ENCODE data around the gene STS. TPM values are rescaled to one million over a fixed set of nuclear protein-coding genes. Genes with fewer than 3 reads are reported as not detected.
"Not testable (repeated sequence)": the region's sequence is repeated elsewhere in the genome, so short reads cannot be mapped to it uniquely, and the experiment has no call there.

The STS gene
- polyA plus RNA-seq, 2 donors, result 0.94 to 1.4 TPM

DNA sequence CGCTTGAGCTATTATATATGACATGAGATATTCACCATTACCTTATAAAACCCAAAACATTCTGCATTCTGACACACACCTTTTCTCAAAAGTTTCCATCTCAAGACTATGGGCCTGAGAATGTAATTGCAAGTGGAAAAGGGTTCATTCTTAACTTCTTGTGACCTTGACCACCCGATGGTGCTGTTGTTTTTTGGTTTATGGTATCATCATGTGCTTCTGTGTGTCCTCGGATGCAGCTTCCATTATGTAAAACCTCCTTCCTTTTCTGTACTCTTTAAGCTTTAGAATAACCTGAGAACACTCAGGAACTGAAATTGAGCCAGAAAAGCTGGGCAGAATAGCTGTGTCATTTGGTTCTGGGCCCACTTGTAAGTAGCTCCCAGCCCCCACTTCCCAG is 16.7 kb downstream of the STS start:
- WGBS, 2 donors, result 65 to 73% methylated on average over 3 of the region's 3 CpGs
- no peaks in the 10 kb centered on the region for H3K4me1 ChIP-seq (ENCODE audit: control insufficient read depth in 2 of 2, insufficient read depth in 2 of 2, low read length in 1 of 2)
- no peaks in the 10 kb centered on the region for H3K36me3 ChIP-seq (ENCODE audit: control insufficient read depth in 2 of 2, insufficient read depth in 2 of 2, low read length in 1 of 2)
- no peaks in the 10 kb centered on the region for H3K27me3 ChIP-seq (ENCODE audit: control insufficient read depth in 1 of 2, insufficient read depth in 2 of 2, low read length in 2 of 2)
- no peak overlapping the region for H3K4me3 ChIP-seq (ENCODE audit: low read depth in 1 of 2, low read length in 2 of 2)
- H3K27ac ChIP-seq (ENCODE audit: low read depth in 2 of 2, low read length in 1 of 2), result no peak overlapping the region
- no peaks in the 10 kb centered on the region for H3K9me3 ChIP-seq (ENCODE audit: control insufficient read depth in 2 of 2, insufficient read depth in 1 of 2, low read depth in 1 of 2, low read length in 1 of 2)

DNA sequence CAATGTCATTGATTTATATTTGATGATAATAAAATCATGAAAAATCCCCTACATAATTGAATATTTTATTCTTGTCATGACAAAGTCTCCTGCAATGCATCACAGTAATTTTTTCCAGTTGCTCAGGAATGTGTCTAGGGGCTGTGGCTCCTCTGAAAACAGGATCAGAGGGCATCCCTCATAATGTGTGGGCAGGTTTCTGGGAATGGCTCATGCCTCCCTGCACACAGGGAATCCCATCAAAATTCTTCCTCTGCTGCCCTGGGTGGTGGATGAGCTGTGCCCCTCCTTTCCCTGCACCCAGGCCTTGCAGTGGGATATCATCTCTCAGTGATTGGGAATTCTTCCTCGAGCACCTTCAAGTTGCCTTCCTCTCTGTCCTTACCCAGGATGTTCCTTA is 20.9 kb downstream of the STS start:
- H3K4me1 ChIP-seq (ENCODE audit: control insufficient read depth in 2 of 2, insufficient read depth in 2 of 2, low read length in 1 of 2), result no peaks in the 10 kb centered on the region
- no peaks in the 10 kb centered on the region for H3K27me3 ChIP-seq (ENCODE audit: control insufficient read depth in 1 of 2, insufficient read depth in 2 of 2, low read length in 2 of 2)
- 84 to 96% methylated on average over 1 of the region's 1 CpG for WGBS, 2 donors
- no peaks in the 10 kb centered on the region for H3K9me3 ChIP-seq (ENCODE audit: control insufficient read depth in 2 of 2, insufficient read depth in 1 of 2, low read depth in 1 of 2, low read length in 1 of 2)
- no peak overlapping the region for H3K4me3 ChIP-seq (ENCODE audit: low read depth in 1 of 2, low read length in 2 of 2)
- H3K36me3 ChIP-seq (ENCODE audit: control insufficient read depth in 2 of 2, insufficient read depth in 2 of 2, low read length in 1 of 2), result no peaks in the 10 kb centered on the region
- H3K27ac ChIP-seq (ENCODE audit: low read depth in 2 of 2, low read length in 1 of 2), result no peak overlapping the region

DNA sequence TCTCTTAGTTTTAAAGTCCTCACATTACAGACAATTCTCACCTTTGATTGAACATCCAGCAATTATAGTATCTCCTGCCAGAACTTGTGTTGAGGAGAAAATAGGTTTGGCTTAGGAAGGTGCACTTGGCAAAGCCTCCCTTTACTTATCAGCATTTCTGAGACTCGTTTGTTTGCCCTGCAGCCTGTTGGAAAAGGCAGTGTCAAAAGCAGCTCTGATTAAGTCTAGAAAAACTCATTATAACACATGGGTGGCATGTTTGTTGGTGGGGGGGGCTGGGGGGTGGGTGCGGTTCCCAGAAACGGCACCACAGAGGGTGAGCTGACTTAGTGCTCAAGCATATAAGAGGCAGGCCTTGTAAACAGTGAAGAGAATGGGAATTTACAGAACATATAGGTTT is 22.1 kb downstream of the STS start:
- no peaks in the 10 kb centered on the region for H3K36me3 ChIP-seq (ENCODE audit: control insufficient read depth in 2 of 2, insufficient read depth in 2 of 2, low read length in 1 of 2)
- 44 to 53% methylated on average over 3 of the region's 3 CpGs for WGBS, 2 donors
- no peaks in the 10 kb centered on the region for H3K9me3 ChIP-seq (ENCODE audit: control insufficient read depth in 2 of 2, insufficient read depth in 1 of 2, low read depth in 1 of 2, low read length in 1 of 2)
- H3K4me1 ChIP-seq (ENCODE audit: control insufficient read depth in 2 of 2, insufficient read depth in 2 of 2, low read length in 1 of 2), result no peaks in the 10 kb centered on the region
- H3K27ac ChIP-seq (ENCODE audit: low read depth in 2 of 2, low read length in 1 of 2), result no peak overlapping the region
- no peaks in the 10 kb centered on the region for H3K27me3 ChIP-seq (ENCODE audit: control insufficient read depth in 1 of 2, insufficient read depth in 2 of 2, low read length in 2 of 2)
- H3K4me3 ChIP-seq (ENCODE audit: low read depth in 1 of 2, low read length in 2 of 2), result no peak overlapping the region

DNA sequence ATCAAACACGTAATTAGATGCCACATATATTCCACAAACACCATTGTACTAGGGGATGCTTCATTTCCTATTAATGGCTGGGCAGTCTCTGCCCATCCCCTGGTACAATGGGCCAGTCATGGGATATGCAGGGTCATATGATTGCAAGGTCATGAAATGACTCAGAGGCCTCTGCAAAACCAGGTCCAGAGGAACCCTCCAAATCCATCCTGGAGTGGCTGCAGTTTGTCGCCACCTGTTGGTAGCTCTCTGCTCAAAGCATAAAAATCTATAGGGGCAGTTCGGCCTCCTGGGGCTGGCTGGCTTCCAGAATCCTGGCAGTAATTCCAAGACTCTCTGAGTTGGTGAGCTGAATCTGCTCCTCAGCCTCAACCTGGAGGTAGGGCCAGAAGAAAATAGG is 23.4 kb downstream of the STS start:
- Histone ChIP-seq H3K4me3 (ENCODE audit: low read depth in 1 of 2, low read length in 2 of 2) (no peak overlapping the region), H3K27ac (ENCODE audit: low read depth in 2 of 2, low read length in 1 of 2) (no peak overlapping the region), H3K4me1 (ENCODE audit: control insufficient read depth in 2 of 2, insufficient read depth in 2 of 2, low read length in 1 of 2) (no peaks in the 10 kb centered on the region), H3K36me3 (ENCODE audit: control insufficient read depth in 2 of 2, insufficient read depth in 2 of 2, low read length in 1 of 2) (no peaks in the 10 kb centered on the region), H3K27me3 (ENCODE audit: control insufficient read depth in 1 of 2, insufficient read depth in 2 of 2, low read length in 2 of 2) (no peaks in the 10 kb centered on the region), H3K9me3 (ENCODE audit: control insufficient read depth in 2 of 2, insufficient read depth in 1 of 2, low read depth in 1 of 2, low read length in 1 of 2) (no peaks in the 10 kb centered on the region)
- 90 to 97% methylated on average over 3 of the region's 3 CpGs for WGBS, 2 donors

DNA sequence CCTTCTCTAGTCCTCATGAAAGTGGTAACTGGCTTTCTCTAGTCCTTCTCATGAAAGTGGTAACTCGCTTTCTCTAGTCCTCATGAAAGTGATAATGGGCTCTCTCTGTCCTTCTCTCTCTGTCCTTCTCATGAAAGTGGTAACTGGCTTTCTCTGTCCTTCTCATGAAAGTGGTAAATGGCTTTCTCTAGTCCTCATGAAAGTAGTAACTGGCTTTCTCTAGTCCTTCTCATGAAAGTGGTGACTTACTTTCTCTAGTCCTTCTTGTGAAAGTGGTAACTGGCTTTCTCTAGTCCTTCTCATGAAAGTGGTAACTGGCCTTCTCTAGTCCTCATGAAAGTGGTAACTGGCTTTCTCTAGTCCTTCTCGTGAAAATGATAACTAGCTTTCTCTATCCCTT is 31.3 kb downstream of the STS start:
- H3K27me3 ChIP-seq (ENCODE audit: control insufficient read depth in 1 of 2, insufficient read depth in 2 of 2, low read length in 2 of 2); H3K4me3 ChIP-seq (ENCODE audit: low read depth in 1 of 2, low read length in 2 of 2); H3K36me3 ChIP-seq (ENCODE audit: control insufficient read depth in 2 of 2, insufficient read depth in 2 of 2, low read length in 1 of 2); H3K4me1 ChIP-seq (ENCODE audit: control insufficient read depth in 2 of 2, insufficient read depth in 2 of 2, low read length in 1 of 2); H3K9me3 ChIP-seq (ENCODE audit: control insufficient read depth in 2 of 2, insufficient read depth in 1 of 2, low read depth in 1 of 2, low read length in 1 of 2); H3K27ac ChIP-seq (ENCODE audit: low read depth in 2 of 2, low read length in 1 of 2): not testable (repeated sequence)
- 92 to 97% methylated on average over 2 of the region's 2 CpGs for WGBS, 2 donors

DNA sequence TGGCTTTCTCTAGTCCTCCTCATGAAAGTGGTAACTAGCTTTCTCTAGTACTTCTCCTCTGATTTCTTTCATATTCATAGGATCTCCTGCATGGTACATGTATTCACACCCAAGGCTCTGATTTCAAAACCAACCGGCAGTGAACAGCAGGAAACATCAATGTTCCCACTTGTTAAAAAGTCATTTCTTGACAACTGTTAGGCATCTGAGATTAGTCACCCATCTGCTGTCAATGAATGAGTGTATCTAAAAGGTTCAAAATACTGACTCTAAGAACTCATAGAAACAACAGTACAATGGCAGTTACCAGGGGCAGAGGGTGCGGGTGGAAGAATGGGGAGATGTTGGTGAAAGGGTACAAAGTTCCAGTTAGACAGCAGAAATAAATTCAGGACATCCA is 31.9 kb downstream of the STS start:
- Histone ChIP-seq H3K36me3 (ENCODE audit: control insufficient read depth in 2 of 2, insufficient read depth in 2 of 2, low read length in 1 of 2) (no peaks in the 10 kb centered on the region), H3K4me3 (ENCODE audit: low read depth in 1 of 2, low read length in 2 of 2) (no peak overlapping the region), H3K27ac (ENCODE audit: low read depth in 2 of 2, low read length in 1 of 2) (no peak overlapping the region), H3K27me3 (ENCODE audit: control insufficient read depth in 1 of 2, insufficient read depth in 2 of 2, low read length in 2 of 2) (no peaks in the 10 kb centered on the region), H3K4me1 (ENCODE audit: control insufficient read depth in 2 of 2, insufficient read depth in 2 of 2, low read length in 1 of 2) (no peaks in the 10 kb centered on the region), H3K9me3 (ENCODE audit: control insufficient read depth in 2 of 2, insufficient read depth in 1 of 2, low read depth in 1 of 2, low read length in 1 of 2) (no peaks in the 10 kb centered on the region)
- 90 to 93% methylated on average over 2 of the region's 2 CpGs for WGBS, 2 donors

DNA sequence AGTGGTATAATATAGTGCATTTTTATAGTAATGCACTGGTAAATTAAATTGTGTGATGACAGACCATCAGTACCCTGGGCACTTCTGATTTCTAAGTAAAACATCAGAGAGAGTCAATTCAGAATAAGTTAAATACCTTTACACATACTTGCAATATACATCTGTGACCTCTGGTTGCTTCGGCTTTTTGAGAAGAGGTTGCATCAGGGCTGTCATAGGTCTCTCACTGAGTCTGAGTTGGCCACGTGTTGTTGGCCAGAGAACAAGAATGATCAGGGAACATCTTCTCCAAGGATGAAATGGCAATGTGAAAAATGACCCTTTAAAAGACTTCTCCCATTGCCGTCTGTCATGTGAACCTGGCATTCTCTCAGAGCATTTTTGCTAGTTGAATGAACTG is 37.3 kb downstream of the STS start:
- H3K27me3 ChIP-seq (ENCODE audit: control insufficient read depth in 1 of 2, insufficient read depth in 2 of 2, low read length in 2 of 2), result no peaks in the 10 kb centered on the region
- H3K27ac ChIP-seq (ENCODE audit: low read depth in 2 of 2, low read length in 1 of 2), result no peak overlapping the region
- H3K4me1 ChIP-seq (ENCODE audit: control insufficient read depth in 2 of 2, insufficient read depth in 2 of 2, low read length in 1 of 2), result no peaks in the 10 kb centered on the region
- no peak overlapping the region for H3K4me3 ChIP-seq (ENCODE audit: low read depth in 1 of 2, low read length in 2 of 2)
- H3K36me3 ChIP-seq (ENCODE audit: control insufficient read depth in 2 of 2, insufficient read depth in 2 of 2, low read length in 1 of 2), result no peaks in the 10 kb centered on the region
- no peaks in the 10 kb centered on the region for H3K9me3 ChIP-seq (ENCODE audit: control insufficient read depth in 2 of 2, insufficient read depth in 1 of 2, low read depth in 1 of 2, low read length in 1 of 2)
- 68 to 81% methylated on average over 3 of the region's 3 CpGs for WGBS, 2 donors

DNA sequence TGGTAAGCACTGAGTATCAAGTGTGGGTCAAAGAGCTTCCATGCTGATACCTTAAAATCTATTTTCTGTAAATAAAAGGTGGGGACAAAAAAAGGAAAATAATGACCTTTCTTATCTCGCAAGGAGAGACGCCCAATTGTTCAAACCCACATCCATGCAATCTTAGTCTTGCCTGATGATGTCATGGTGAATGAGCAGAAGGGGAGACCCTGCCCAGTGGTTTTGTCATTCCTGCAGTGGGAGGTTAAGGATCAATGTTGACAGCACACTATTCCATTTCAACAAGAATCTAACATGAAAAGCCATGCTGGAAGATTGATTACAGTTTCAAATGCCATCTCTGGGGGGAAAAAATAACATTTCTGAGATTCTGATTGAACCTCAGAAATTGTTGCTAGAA is 41.2 kb downstream of the STS start:
- H3K36me3 ChIP-seq (ENCODE audit: control insufficient read depth in 2 of 2, insufficient read depth in 2 of 2, low read length in 1 of 2), result no peaks in the 10 kb centered on the region
- WGBS, 2 donors, result 88 to 98% methylated on average over 2 of the region's 2 CpGs

DNA sequence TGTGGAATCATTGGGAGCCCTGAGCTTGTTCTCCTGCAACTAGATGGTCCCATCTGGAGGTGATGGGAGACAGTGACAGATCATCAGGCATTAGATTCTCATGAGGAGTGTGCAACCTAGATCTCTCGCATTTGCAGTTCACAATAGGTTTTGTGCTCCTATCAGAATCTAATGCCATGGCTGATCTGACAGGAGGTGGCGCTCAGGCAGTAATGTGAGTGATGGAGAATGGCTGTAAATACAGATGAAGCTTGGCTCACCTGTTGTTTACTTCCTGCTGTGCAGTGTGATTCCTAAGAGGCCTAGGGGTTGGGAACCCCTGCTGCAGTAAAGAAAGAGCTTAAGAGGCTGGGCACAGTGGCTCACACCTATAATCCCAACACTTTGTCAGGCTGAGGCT is 42.6 kb downstream of the STS start:
- 93 to 95% methylated on average over 2 of the region's 2 CpGs for WGBS, 2 donors
- H3K27me3 ChIP-seq (ENCODE audit: control insufficient read depth in 1 of 2, insufficient read depth in 2 of 2, low read length in 2 of 2), result no peaks in the 10 kb centered on the region
- H3K36me3 ChIP-seq (ENCODE audit: control insufficient read depth in 2 of 2, insufficient read depth in 2 of 2, low read length in 1 of 2), result no peaks in the 10 kb centered on the region
- no peaks in the 10 kb centered on the region for H3K9me3 ChIP-seq (ENCODE audit: control insufficient read depth in 2 of 2, insufficient read depth in 1 of 2, low read depth in 1 of 2, low read length in 1 of 2)
- no peak overlapping the region for H3K27ac ChIP-seq (ENCODE audit: low read depth in 2 of 2, low read length in 1 of 2)
- H3K4me1 ChIP-seq (ENCODE audit: control insufficient read depth in 2 of 2, insufficient read depth in 2 of 2, low read length in 1 of 2), result no peaks in the 10 kb centered on the region
- H3K4me3 ChIP-seq (ENCODE audit: low read depth in 1 of 2, low read length in 2 of 2), result no peak overlapping the region

More for the DNA sequence above, 41.2 kb downstream of the STS start:
- Histone ChIP-seq H3K9me3 (ENCODE audit: control insufficient read depth in 2 of 2, insufficient read depth in 1 of 2, low read depth in 1 of 2, low read length in 1 of 2) (no peaks in the 10 kb centered on the region), H3K4me3 (ENCODE audit: low read depth in 1 of 2, low read length in 2 of 2) (no peak overlapping the region), H3K27me3 (ENCODE audit: control insufficient read depth in 1 of 2, insufficient read depth in 2 of 2, low read length in 2 of 2) (no peaks in the 10 kb centered on the region), H3K27ac (ENCODE audit: low read depth in 2 of 2, low read length in 1 of 2) (no peak overlapping the region), H3K4me1 (ENCODE audit: control insufficient read depth in 2 of 2, insufficient read depth in 2 of 2, low read length in 1 of 2) (no peaks in the 10 kb centered on the region)

DNA sequence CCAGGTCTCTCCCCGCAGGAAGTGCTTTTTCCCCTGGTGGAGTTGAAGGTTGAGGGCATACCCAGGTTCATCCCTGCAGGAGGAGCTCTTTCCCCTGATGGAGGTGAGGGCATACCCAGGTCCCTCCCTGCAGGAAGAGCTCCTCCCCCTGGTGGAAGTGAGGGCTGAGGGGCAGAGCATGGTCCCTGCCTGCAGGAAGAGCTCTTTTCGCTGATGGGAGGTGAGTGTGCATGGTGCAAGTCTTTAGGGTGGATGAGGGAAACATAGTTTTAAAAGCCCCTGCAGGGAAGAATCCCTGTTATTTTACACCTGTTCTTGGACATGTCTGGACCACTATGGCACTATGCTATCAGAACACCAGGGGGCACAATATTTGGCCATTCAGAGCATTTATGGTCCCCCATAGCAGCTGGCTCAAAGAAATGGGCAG is 44.2 kb downstream of the STS start:
- H3K27ac ChIP-seq (ENCODE audit: low read depth in 2 of 2, low read length in 1 of 2), result no peak overlapping the region
- H3K27me3 ChIP-seq (ENCODE audit: control insufficient read depth in 1 of 2, insufficient read depth in 2 of 2, low read length in 2 of 2), result no peaks in the 10 kb centered on the region
- no peaks in the 10 kb centered on the region for H3K4me1 ChIP-seq (ENCODE audit: control insufficient read depth in 2 of 2, insufficient read depth in 2 of 2, low read length in 1 of 2)
- no peak overlapping the region for H3K4me3 ChIP-seq (ENCODE audit: low read depth in 1 of 2, low read length in 2 of 2)
- H3K36me3 ChIP-seq (ENCODE audit: control insufficient read depth in 2 of 2, insufficient read depth in 2 of 2, low read length in 1 of 2), result no peaks in the 10 kb centered on the region
- no peaks in the 10 kb centered on the region for H3K9me3 ChIP-seq (ENCODE audit: control insufficient read depth in 2 of 2, insufficient read depth in 1 of 2, low read depth in 1 of 2, low read length in 1 of 2)
- 88 to 95% methylated on average over 2 of the region's 2 CpGs for WGBS, 2 donors

All from esophagus (tissue), 2 donors.